ENCODE data around the gene PACRG.

- TF ChIP-seq CTCF (conservative IDR thresholded peaks at IDR 0.05 in 1 of 2, IDR thresholded peaks at IDR 0.05 in 1 of 2; ENCODE audit: extremely low read depth in 1 of 2, insufficient read depth in 1 of 2, low read depth in 1 of 2, low read length in 2 of 2) (no peak), EZH2 (IDR thresholded peaks at IDR 0.05; ENCODE audit: borderline replicate concordance, low read length) (no peak)
These were observed 358.8 kb downstream of the PACRG start for GRCh38 chr6:163086624-163086920.
